H1 (cell line): ENCODE results near the gene LHCGR. TPM values are rescaled to one million over a fixed set of nuclear protein-coding genes. Genes with fewer than 3 reads are reported as not detected.
A peak's percentile ranks its signal among the peaks of the same experiment; 100 is the strongest.

Experiments used
- ATF2 ChIP-seq: IDR thresholded peaks from 2 replicates; pipeline ENCODE4 v1.6.1; 2012; ENCODE audit warnings: low read length, inconsistent platforms
- CBX8 ChIP-seq: fragments of 300-800, 300-1000 bp; sonication (generic); IDR thresholded peaks from 2 replicates; pipeline ENCODE4 v1.7.1; 2016; ENCODE audit warnings: low read depth, low read length, borderline replicate concordance
- EGR1 ChIP-seq: IDR thresholded peaks from 2 replicates; pipeline ENCODE4 v1.6.1; 2011; ENCODE audit warnings: low read depth, low read length, borderline replicate concordance
- FOSL1 ChIP-seq: IDR thresholded peaks from 2 replicates; pipeline ENCODE4 v1.6.1; 2011; ENCODE audit warnings: mild to moderate bottlenecking, low read depth, low read length, moderate library complexity; ENCODE audit not compliant: insufficient read depth
- JUND ChIP-seq: IDR thresholded peaks from 2 replicates; pipeline ENCODE4 v1.6.1; 2011; ENCODE audit warnings: mild to moderate bottlenecking, improper control_type of control experiment, low read length
- RBBP5 ChIP-seq: IDR thresholded peaks from 2 replicates; pipeline ENCODE4 v1.7.1; 2012; ENCODE audit warnings: low read depth, mild to moderate bottlenecking, inconsistent platforms, low read length, moderate library complexity, borderline replicate concordance
- RNF2 ChIP-seq: fragments of 200-900, 300-1000 bp; sonication (generic); IDR thresholded peaks from 2 replicates; pipeline ENCODE4 v1.7.1; 2016; ENCODE audit warnings: borderline replicate concordance, low read depth, mild to moderate bottlenecking, antibody characterized with exemption, low read length; ENCODE audit not compliant: poor library complexity, severe bottlenecking; ENCODE audit errors: missing control alignments
- RXRA ChIP-seq: IDR thresholded peaks from 2 replicates; pipeline ENCODE4 v1.6.1; 2011; ENCODE audit warnings: low read depth, mild to moderate bottlenecking, low read length, moderate library complexity; ENCODE audit not compliant: insufficient read depth
- SP4 ChIP-seq: IDR thresholded peaks from 2 replicates; pipeline ENCODE4 v1.6.1; 2012; ENCODE audit warnings: low read length, inconsistent platforms
- ZNF274 ChIP-seq: IDR thresholded peaks from 2 replicates; pipeline ENCODE4 v1.7.0; 2012; ENCODE audit warnings: low read length, borderline replicate concordance; ENCODE audit errors: extremely low read depth
- polyA plus RNA-seq, 7 experiments: library from polyadenylated mRNA; depleted of rRNA in 3 of 7; stranded (reverse) in 5 of 7; unstranded in 2 of 7; fragments of >200 nt in 5 of 7; fragments of 200-250 nt in 2 of 7; gene quantifications; 1 replicate in 5 of 7; 2 replicates in 1 of 7; 4 replicates in 1 of 7; pipeline versions ENCODE4 v1.2.1 to v1.2.3, GENCODE V29; 2011 to 2013; ENCODE audit warnings: missing spikeins in 2 of 7, mixed read lengths in 2 of 7
- total RNA-seq: library from RNA; stranded (reverse); fragmentation: NEBNext Ultra II Directional; extraction: Animal tissue kit (Norgen Biotek cat#: 25700); gene quantifications from 2 replicates; pipeline ENCODE4 v1.2.1, GENCODE V29; 2021
- TF ChIP-seq, protein P1 (sequence below): IDR thresholded peaks from 2 replicates; pipeline ENCODE4 v1.6.1; 2012; ENCODE audit warnings: inconsistent platforms
- TF ChIP-seq, protein P2 (sequence below): IDR thresholded peaks from 2 replicates; pipeline ENCODE4 v1.6.1; 2011; ENCODE audit warnings: low read length, improper control_type of control experiment

The LHCGR gene
- total and polyA plus RNA-seq, 2 of the 8 experiments (the other 6 are each of a cell fraction or from before 2014, with no cell fraction given), result 0.30 to 0.73 TPM

GRCh38 chr2:48755473-48755872, at the start of gene LHCGR (continued):
- TF ChIP-seq, protein P1, sequence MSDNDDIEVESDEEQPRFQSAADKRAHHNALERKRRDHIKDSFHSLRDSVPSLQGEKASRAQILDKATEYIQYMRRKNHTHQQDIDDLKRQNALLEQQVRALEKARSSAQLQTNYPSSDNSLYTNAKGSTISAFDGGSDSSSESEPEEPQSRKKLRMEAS, result peak; percentile 88
- TF ChIP-seq ATF2 (no peak), RNF2 (no peak), ZNF274 (no peak), RXRA (no peak), SP4 (no peak), CBX8 (no peak), JUND (no peak), EGR1 (0 out of 2 replicates have a peak, but pooled peaks have one; percentile 11), FOSL1 (no peak), RBBP5 (peak; percentile 57; the same call in 1 of the 2 replicates)
- TF ChIP-seq, protein P2, sequence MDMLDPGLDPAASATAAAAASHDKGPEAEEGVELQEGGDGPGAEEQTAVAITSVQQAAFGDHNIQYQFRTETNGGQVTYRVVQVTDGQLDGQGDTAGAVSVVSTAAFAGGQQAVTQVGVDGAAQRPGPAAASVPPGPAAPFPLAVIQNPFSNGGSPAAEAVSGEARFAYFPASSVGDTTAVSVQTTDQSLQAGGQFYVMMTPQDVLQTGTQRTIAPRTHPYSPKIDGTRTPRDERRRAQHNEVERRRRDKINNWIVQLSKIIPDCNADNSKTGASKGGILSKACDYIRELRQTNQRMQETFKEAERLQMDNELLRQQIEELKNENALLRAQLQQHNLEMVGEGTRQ, result no peak
